ENCODE results near the gene MBD3L5.
"Not testable (repeated sequence)": the region's sequence is repeated elsewhere in the genome, so short reads cannot be mapped to it uniquely, and the experiment has no call there.

- not testable (repeated sequence) for TF ChIP-seq CTCF (IDR thresholded peaks at IDR 0.05; ENCODE audit: low read length); EZH2 (IDR thresholded peaks at IDR 0.05; ENCODE audit: borderline replicate concordance, low read length)
Measured at GRCh38 chr19:7041563-7041962, 11.2 kb downstream of the MBD3L5 start.

Measured in OCI-LY1 (cell line).